ENCODE data around the gene CAMSAP2.
A peak's percentile ranks its signal among the peaks of the same experiment; 100 is the strongest.
"Not testable (repeated sequence)": the region's sequence is repeated elsewhere in the genome, so short reads cannot be mapped to it uniquely, and the experiment has no call there.

Gene CAMSAP2

DNA sequence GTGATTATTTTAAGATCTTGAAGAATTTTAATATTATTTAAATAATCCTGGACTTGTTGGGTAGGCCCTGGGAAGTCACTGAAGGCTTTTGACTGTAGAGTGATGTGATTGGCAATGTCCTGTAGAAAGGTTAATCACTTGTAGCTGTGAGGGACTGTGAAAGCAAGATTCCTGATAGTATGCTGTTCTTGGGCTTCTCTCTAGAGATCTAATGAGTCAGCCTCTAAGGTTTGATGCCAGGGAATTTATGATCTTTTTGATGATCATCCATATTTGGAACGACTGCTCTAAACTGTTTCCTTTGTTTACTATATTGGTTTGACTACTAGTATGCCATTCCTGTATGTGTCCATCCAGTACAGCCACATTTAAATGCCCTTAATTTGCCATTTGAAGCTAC, 56.5 kb downstream of the CAMSAP2 start:
- DNase-seq (ENCODE audit: extremely low spot score): no peak
- ChIA-PET POLR2A (no interaction called here), CTCF (interaction anchor here (1.4 kb wide), 1 partner anchor 9 kb away, joined by 4 read pairs; no protein-coding TSS in a partner anchor)
- TF ChIP-seq, protein P1, sequence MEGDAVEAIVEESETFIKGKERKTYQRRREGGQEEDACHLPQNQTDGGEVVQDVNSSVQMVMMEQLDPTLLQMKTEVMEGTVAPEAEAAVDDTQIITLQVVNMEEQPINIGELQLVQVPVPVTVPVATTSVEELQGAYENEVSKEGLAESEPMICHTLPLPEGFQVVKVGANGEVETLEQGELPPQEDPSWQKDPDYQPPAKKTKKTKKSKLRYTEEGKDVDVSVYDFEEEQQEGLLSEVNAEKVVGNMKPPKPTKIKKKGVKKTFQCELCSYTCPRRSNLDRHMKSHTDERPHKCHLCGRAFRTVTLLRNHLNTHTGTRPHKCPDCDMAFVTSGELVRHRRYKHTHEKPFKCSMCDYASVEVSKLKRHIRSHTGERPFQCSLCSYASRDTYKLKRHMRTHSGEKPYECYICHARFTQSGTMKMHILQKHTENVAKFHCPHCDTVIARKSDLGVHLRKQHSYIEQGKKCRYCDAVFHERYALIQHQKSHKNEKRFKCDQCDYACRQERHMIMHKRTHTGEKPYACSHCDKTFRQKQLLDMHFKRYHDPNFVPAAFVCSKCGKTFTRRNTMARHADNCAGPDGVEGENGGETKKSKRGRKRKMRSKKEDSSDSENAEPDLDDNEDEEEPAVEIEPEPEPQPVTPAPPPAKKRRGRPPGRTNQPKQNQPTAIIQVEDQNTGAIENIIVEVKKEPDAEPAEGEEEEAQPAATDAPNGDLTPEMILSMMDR (IDR thresholded peaks at IDR 0.05; ENCODE audit: control extremely low read depth, extremely low read depth, low read depth, missing control alignments): no peak

DNA sequence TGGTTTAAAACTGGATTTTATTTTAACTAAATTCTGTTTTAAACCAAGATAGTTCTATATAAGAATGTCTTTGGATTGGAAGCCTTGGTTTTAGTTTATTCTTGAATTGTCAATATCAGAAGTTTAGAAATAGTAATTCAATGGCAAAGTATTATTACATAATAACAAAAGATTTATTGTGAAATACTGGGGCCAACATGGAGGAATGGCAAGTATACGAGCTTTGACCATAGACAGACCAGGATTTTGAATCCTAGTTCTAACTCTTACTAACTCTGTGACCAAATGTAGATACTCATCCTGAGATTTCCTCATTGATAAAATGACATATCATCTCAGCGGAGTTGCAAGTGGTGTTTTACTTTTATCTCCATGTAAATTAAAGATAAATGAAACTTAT, 63.3 kb downstream of the CAMSAP2 start:
- TF ChIP-seq, protein P1 (IDR thresholded peaks at IDR 0.05; ENCODE audit: control extremely low read depth, extremely low read depth, low read depth, missing control alignments): no peak
- POLR2A ChIA-PET: interaction anchor here (0.5 kb wide), 1 partner anchor 180 kb away, joined by 4 read pairs; no protein-coding TSS in a partner anchor
- CTCF ChIA-PET: interaction anchor here (0.7 to 5.1 kb wide), 11 partner anchors 11 to 243 kb away, joined by 3 to 76 read pairs (median 4); partner anchors contain the start of gene KIF14
- no peak for DNase-seq (ENCODE audit: extremely low spot score)

GRCh38 chr1:200802865-200803512, 64.3 kb downstream of the CAMSAP2 start:
- ChIA-PET CTCF (interaction anchor here (0.7 to 5.1 kb wide), 23 partner anchors 10 to 244 kb away, joined by 3 to 76 read pairs (median 4); partner anchors contain the start of gene KIF14), POLR2A (no interaction called here)

GRCh38 chr1:200805719-200806118, 67.0 kb downstream of the CAMSAP2 start:
- ChIA-PET CTCF (interaction anchor here (0.7 to 5.6 kb wide), 6 partner anchors 16 to 247 kb away, joined by 3 to 35 read pairs (median 4); partner anchors contain the start of gene KIF14), POLR2A (no interaction called here)
- no peak for DNase-seq (ENCODE audit: extremely low spot score)
- TF ChIP-seq, protein P1 (IDR thresholded peaks at IDR 0.05; ENCODE audit: control extremely low read depth, extremely low read depth, low read depth, missing control alignments): no peak

More at GRCh38 chr1:200802865-200803512, 64.3 kb downstream of the CAMSAP2 start:
- peak; percentile 58 for DNase-seq (ENCODE audit: extremely low spot score)
- TF ChIP-seq, protein P1 (IDR thresholded peaks at IDR 0.05; ENCODE audit: control extremely low read depth, extremely low read depth, low read depth, missing control alignments): peak; percentile 97

DNA sequence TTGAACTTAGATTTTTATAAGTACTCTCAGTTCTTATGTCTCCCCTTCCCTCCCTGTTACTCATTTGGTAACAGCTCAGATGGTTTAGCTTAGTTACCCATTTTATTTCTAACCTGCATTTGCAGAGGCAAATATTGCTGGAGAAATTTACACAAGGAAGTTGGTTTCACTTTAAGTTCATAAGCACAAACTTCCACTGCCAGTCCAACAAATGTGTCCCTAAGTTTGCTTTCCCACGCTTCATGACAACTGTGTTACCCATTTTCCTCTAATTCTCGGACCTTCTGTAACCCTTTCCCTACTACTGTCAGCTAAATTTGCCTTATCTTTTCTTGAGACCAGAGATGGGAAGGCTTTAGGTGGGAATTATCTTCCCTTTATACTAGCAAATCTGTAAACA, 70.2 kb downstream of the CAMSAP2 start:
- POLR2A ChIA-PET: no interaction called here

DNA sequence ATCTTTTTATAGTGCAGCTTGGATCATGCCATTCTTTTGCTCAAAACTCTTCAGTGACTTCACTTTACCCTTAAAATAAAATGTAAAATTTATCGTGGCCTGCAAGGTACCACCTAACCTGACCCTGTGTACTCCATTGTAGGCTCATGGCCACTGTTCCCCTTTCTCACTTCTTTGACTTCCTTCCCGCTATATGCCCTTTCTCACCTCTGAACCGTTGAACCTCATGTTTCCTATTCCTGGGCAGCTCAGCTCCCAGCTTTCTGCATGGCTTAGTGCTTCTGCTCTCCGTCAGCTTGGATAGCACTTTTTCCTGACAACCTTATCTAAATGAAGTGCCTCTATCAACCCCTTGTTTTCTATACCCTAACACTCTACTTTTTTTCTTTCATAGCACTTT, 73.0 kb downstream of the CAMSAP2 start:
- TF ChIP-seq, protein P1 (IDR thresholded peaks at IDR 0.05; ENCODE audit: control extremely low read depth, extremely low read depth, low read depth, missing control alignments): no peak
- no peak for DNase-seq (ENCODE audit: extremely low spot score)
- CTCF ChIA-PET: interaction anchor here (1.2 to 1.6 kb wide), 4 partner anchors 21 to 190 kb away, joined by 3 read pairs; no protein-coding TSS in a partner anchor
- POLR2A ChIA-PET: no interaction called here

More for the DNA sequence above, 70.2 kb downstream of the CAMSAP2 start:
- TF ChIP-seq, protein P1 (IDR thresholded peaks at IDR 0.05; ENCODE audit: control extremely low read depth, extremely low read depth, low read depth, missing control alignments): no peak
- no peak for DNase-seq (ENCODE audit: extremely low spot score)
- CTCF ChIA-PET: interaction anchor here (0.8 to 5.6 kb wide), 8 partner anchors 11 to 247 kb away, joined by 3 to 35 read pairs (median 3); partner anchors contain the start of gene KIF14

DNA sequence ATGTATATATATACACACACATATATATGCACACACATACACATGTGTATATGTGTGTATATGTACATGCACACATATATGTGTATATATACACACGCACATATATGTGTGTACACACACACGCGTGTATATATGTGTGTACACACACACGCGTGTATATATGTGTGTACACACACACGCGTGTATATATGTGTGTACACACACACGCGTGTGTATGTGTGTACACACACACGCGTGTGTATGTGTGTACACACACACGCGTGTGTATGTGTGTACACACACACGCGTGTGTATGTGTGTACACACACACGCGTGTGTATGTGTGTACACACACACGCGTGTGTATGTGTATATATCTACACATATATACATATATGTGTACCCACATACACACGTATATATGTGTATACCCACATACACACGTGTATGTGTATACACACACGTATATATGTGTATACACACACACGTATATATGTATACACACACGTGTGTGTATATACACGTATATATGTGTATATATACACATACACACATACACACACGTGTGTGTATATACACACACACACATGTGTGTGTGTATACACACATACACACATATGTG, 78.0 kb downstream of the CAMSAP2 start:
- CTCF ChIA-PET: not testable (repeated sequence)

More for the DNA sequence above, 78.0 kb downstream of the CAMSAP2 start:
- DNase-seq (ENCODE audit: extremely low spot score); POLR2A ChIA-PET: not testable (repeated sequence)
